NT2/D1 (cell line): ENCODE data around the gene ELAVL3.

Experiments used
- YY1 ChIP-seq: IDR thresholded peaks from 2 replicates; pipeline ENCODE4 v1.6.1; 2011; ENCODE audit not compliant: insufficient read length, insufficient read depth
- ZNF274 ChIP-seq: IDR thresholded peaks from 2 replicates; pipeline ENCODE4 v1.6.1; 2011; ENCODE audit warnings: mild to moderate bottlenecking, low read depth, low read length

- no peak for TF ChIP-seq YY1
- TF ChIP-seq ZNF274: no peak
Observed at GRCh38 chr19:11507370-11508078, 26.7 kb upstream of the ELAVL3 start.
